ENCODE measurements around the gene GRIK3.

GRIK3 gene

GRCh38 chr1:36879613-36880012 is 154.7 kb downstream of the GRIK3 start:
- no peak for DNase-seq (ENCODE audit: low read depth in 3 of 3)

DNA sequence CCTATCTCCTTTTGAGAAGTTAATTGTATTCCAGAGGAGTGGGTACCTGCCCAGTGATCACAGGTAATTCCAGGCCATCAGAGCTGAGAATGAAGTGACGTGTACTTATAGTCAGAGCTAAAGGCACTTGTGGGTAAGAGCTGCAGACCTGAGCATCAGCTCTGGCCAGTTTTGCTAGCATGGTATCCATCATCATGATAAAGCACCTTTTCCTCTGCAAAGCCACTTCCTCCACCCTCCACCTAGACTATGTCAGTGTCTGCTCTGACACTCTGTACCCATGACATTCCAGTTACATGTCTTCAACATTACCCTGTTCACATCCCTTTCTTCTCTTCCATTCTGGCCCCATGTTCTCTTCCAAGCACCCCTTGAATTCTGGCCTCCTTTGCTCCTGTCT is 157.3 kb downstream of the GRIK3 start:
- DNase-seq (ENCODE audit: low read depth in 3 of 3), result no peak

GRCh38 chr1:36874271-36875060 is 159.8 kb downstream of the GRIK3 start:
- no peak for DNase-seq (ENCODE audit: low read depth in 3 of 3)

DNA sequence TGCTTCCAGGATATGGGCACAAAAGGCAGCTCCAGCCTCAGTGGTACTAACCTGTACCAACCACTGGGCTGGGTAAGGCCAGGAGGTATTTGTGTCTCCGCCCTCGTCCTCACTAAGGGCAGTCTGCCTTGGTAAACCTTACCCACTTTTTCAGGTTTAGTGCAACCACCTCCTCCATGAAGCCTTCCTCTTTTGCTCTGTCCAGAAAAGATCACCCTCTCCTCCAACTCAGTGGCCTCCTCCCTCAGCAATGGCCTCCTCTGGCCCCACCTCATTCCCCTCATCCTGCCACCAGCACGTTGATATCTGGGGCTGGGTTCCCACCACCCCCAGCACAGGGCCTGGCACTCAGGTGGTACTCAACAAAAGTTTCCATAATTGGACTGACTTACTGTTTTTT is 161.5 kb downstream of the GRIK3 start:
- DNase-seq (ENCODE audit: low read depth in 3 of 3), result no peak

GRCh38 chr1:36872126-36872754 is 162.1 kb downstream of the GRIK3 start:
- no peak for DNase-seq (ENCODE audit: low read depth in 3 of 3)

GRCh38 chr1:36871146-36871971 is 163.0 kb downstream of the GRIK3 start:
- no peak for DNase-seq (ENCODE audit: low read depth in 3 of 3)

- DNase-seq (ENCODE audit: low read depth in 3 of 3), result no peak
These were observed 164.5 kb downstream of the GRIK3 start for GRCh38 chr1:36869826-36870225.

GRCh38 chr1:36869054-36869453 is 165.3 kb downstream of the GRIK3 start:
- no peak for DNase-seq (ENCODE audit: low read depth in 3 of 3)

DNA sequence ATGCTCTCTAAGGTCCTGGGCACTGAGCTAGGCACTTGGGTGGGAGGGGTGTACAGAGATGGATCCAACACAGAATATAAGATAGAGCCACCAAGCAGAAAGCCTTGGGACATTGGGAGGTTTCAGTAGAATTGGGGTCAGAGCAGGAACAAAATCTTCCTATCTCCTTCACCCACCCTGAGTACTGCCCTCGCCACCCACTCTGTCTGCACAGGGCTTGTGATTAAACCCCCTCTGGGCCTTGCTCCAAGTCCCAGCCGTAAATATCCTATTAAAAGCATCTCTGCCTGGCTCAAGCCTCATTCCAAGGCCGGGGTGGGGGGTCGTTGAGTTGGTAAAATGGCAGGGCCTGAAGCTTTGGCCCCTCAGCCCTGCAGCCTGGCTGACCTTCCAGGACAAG is 166.7 kb downstream of the GRIK3 start:
- no peak for DNase-seq (ENCODE audit: low read depth in 3 of 3)

- no peak for DNase-seq (ENCODE audit: low read depth in 3 of 3)
These were observed 168.0 kb downstream of the GRIK3 start for GRCh38 chr1:36866169-36866814.

GRCh38 chr1:36865602-36865900 is 168.8 kb downstream of the GRIK3 start:
- no peak for DNase-seq (ENCODE audit: low read depth in 3 of 3)

- no peak for DNase-seq (ENCODE audit: low read depth in 3 of 3)
These were observed 169.3 kb downstream of the GRIK3 start for GRCh38 chr1:36864823-36865601.

DNA sequence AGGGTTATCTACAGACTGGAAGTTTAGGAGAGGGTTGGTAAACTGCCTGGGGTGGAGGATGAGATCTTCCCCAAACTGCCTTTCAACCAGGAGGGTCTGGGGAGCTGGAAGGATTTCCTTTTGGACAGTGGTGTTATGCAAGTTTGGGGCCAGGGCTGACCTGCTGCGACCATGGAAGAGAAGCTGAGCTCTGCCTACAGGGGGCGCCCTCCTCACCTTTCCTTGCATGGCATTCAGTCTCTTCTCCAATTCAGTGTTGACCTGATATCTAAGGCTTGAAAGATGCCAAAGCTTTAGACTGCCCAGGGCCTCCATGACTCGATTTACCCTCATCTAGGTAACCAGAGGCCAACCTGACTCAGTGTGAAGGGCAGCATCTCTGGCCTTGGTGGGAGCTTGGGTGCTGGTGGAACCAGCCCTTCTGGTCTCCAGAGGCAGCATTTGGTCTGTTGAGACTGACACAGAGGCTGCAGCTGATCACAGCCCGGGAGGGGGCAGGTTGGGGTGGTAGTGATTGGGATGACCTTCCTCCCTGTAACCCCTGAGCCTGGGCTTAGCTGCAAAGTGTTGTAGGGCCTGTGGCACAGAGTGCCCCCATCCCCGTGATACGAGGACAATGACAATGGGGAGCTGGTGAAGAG is 170.0 kb downstream of the GRIK3 start:
- no peak for DNase-seq (ENCODE audit: low read depth in 3 of 3)

DNA sequence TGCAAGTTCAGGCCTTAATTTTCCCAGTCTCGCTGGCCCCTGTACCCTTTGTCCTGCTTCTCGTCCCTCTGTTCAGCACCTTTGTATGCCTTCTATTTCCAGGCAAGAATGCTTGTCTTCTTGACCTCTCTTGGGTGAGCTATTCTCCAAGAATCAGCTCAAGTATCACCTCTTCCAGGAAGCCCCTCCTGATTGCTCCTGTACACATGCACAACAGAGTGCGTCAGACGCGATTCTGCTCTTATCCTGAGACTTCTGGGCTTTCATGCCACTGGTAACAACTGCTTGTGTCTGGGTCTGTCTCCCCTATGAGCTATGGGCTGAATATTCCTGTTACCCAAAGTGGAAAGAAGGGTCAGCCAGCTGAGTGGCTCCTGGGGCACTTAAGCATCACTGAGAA is 170.8 kb downstream of the GRIK3 start:
- DNase-seq (ENCODE audit: low read depth in 3 of 3), result no peak

DNA sequence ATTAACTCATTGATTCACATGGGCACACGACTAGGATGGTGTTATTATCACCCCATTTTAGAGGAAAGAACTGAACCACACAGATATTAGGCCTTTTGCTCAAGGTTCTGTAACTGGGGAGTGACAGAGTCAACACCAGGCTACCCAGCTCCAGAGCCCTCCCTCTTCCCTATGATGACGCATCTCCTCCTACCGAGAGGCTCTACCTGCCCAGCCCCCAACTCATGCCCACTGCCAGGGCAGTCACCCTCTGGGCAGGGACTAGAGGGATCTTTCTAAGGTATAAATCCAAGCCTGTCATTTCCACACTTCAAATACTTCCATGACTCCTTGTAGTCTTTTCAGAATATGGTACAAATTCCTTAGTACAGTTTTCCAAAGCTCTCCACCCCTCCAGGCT is 171.3 kb downstream of the GRIK3 start:
- DNase-seq (ENCODE audit: low read depth in 3 of 3), result no peak

DNA sequence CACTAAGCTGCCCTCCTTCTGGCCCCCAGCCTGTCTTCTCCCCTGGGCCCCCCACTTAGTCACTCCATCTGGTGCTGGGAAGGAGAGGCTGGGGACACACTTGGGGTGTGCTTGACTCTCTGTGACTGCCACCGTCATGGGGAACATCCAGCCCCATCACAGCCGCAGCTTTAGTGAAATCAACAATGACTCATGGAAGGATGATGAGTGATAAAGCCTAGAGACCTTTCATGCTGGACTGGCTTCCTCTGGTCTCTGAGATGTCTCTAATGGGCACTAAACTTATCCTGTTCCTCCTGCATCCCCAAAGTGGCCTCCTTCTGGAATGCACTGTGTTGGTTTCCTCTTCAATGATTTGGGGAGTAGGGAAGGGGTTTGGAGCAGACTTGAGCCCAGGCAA is 172.9 kb downstream of the GRIK3 start:
- no peak for DNase-seq (ENCODE audit: low read depth in 3 of 3)

- no peak for DNase-seq (ENCODE audit: low read depth in 3 of 3)
These were observed 174.4 kb downstream of the GRIK3 start for GRCh38 chr1:36859926-36860325.

DNA sequence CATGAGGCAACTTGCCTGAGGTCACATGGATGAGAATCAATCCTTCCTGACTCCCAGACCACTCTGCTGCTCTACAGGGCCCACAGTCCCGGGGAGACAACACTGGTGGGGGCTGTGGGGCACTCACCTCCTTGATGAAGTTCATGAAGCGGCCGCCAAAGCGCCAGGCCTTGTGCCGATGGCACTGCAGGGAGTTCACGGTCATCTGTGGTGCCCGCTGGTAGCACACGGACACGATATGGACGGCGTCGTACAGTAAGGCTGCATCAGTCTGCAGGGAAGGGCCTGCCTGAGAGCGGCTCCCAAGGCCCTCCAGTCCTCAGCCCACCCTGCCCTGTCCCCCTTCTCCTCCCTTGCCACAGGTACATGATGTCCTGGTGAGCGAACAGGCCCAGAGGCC is 175.3 kb downstream of the GRIK3 start:
- no peak for DNase-seq (ENCODE audit: low read depth in 3 of 3)

DNA sequence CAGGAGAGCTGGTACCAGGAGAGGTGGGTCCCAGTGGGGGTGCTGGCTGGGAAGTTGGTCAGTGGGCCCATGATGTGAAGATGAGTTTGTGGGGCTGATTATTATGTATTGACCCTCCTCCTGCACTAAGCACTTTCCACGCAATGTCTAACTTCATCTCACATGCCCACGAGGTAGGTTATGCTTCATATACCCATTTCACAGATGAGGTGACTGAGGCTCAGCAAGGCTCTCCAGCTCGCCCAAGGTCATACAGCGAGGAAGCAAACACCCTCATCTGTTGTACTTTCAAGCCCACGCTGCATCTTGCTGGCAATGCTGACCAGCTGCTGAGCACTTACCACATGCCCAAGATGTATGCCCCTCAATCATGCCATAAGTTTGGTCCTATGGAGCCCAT is 175.8 kb downstream of the GRIK3 start:
- no peak for DNase-seq (ENCODE audit: low read depth in 3 of 3)

- no peak for DNase-seq (ENCODE audit: low read depth in 3 of 3)
These were observed 176.6 kb downstream of the GRIK3 start for GRCh38 chr1:36857754-36858153.
